Astrocyte (in vitro differentiated cells and primary cell): ENCODE measurements around the gene STX16. TPM values are rescaled to one million over a fixed set of nuclear protein-coding genes. Genes with fewer than 3 reads are reported as not detected.

Experiments
- DNase-seq: peaks from one replicate; pipeline ENCODE4 v3.0.0-alpha.2; 2010; ENCODE audit warnings: low read depth
- FAIRE-seq: peaks from 2 replicates; lab custom pipeline; 2011; peaks lifted over from hg19 to GRCh38; lab: Jason Lieb, UNC
- H2AFZ ChIP-seq: 2 replicates; pipeline ENCODE4 v1.6.0; 2012; ENCODE audit warnings: low read depth, low read length, inconsistent platforms
- H3K27ac ChIP-seq: 2 replicates; pipeline ENCODE4 v1.5.1; 2011; ENCODE audit warnings: low read depth, low read length, inconsistent platforms
- H3K27me3 ChIP-seq: 2 replicates; pipeline ENCODE4 v1.6.0; 2011; ENCODE audit warnings: low read length, inconsistent platforms; ENCODE audit not compliant: insufficient read depth
- H3K36me3 ChIP-seq: 2 replicates; pipeline ENCODE4 v1.5.1; 2011; ENCODE audit warnings: low read length, inconsistent platforms; ENCODE audit not compliant: insufficient read depth
- H3K4me1 ChIP-seq: 2 replicates; pipeline ENCODE4 v1.5.1; 2011; ENCODE audit warnings: low read length, inconsistent platforms; ENCODE audit not compliant: insufficient read depth
- H3K4me2 ChIP-seq: 2 replicates; pipeline ENCODE4 v1.6.0; 2012; ENCODE audit warnings: low read length, inconsistent platforms
- H3K4me3 ChIP-seq: 2 replicates; pipeline ENCODE4 v1.5.1; 2011; ENCODE audit warnings: low read depth, mild to moderate bottlenecking, low read length, inconsistent platforms; ENCODE audit not compliant: insufficient read depth
- H3K79me2 ChIP-seq: 2 replicates; pipeline ENCODE4 v1.6.0; 2012; ENCODE audit warnings: mild to moderate bottlenecking, low read length, inconsistent platforms; ENCODE audit not compliant: insufficient read depth
- H3K9ac ChIP-seq: 2 replicates; pipeline ENCODE4 v1.6.0; 2012; ENCODE audit warnings: mild to moderate bottlenecking, low read length, inconsistent platforms
- H3K9me3 ChIP-seq: 2 replicates; pipeline ENCODE4 v1.5.1; 2012; ENCODE audit warnings: low read depth, mild to moderate bottlenecking, low read length, inconsistent platforms; ENCODE audit not compliant: insufficient read depth
- H4K20me1 ChIP-seq: 2 replicates; pipeline ENCODE4 v1.6.0; 2012; ENCODE audit warnings: low read length, inconsistent platforms; ENCODE audit not compliant: insufficient read depth
- H3K27ac Mint-ChIP-seq: one replicate; pipeline ENCODE4 v1.8.0; 2021; ENCODE audit warnings: mild to moderate bottlenecking, mixed read lengths; ENCODE audit not compliant: unreplicated experiment
- H3K27me3 Mint-ChIP-seq: one replicate; pipeline ENCODE4 v1.8.0; 2021; ENCODE audit warnings: low read depth, mixed read lengths; ENCODE audit not compliant: unreplicated experiment
- H3K36me3 Mint-ChIP-seq: one replicate; pipeline ENCODE4 v1.8.0; 2021; ENCODE audit warnings: low read depth, mixed read lengths; ENCODE audit not compliant: unreplicated experiment
- H3K4me1 Mint-ChIP-seq: one replicate; pipeline ENCODE4 v1.8.0; 2021; ENCODE audit warnings: low read depth, mixed read lengths; ENCODE audit not compliant: unreplicated experiment
- H3K4me3 Mint-ChIP-seq: one replicate; pipeline ENCODE4 v1.8.0; 2021; ENCODE audit warnings: mild to moderate bottlenecking, moderate library complexity, mixed read lengths; ENCODE audit not compliant: unreplicated experiment
- H3K9me3 Mint-ChIP-seq: one replicate; pipeline ENCODE4 v1.8.0; 2021; ENCODE audit warnings: mild to moderate bottlenecking, mixed read lengths; ENCODE audit not compliant: unreplicated experiment
- EZH2 ChIP-seq: IDR thresholded peaks from 2 replicates; pipeline ENCODE4 v1.6.1; 2012; ENCODE audit warnings: mild to moderate bottlenecking, low read length, inconsistent platforms; ENCODE audit not compliant: insufficient read depth
- total RNA-seq: library from RNA; stranded (reverse); gene quantifications from 2 replicates; pipeline ENCODE4 v1.2.1, GENCODE V29; 2021
- TF ChIP-seq, protein P1 (sequence below): IDR thresholded peaks from 2 replicates; pipeline ENCODE4 v1.5.1; 2011; ENCODE audit warnings: low read depth, mild to moderate bottlenecking, inconsistent platforms, low read length, moderate library complexity; ENCODE audit not compliant: insufficient read depth

Gene STX16
- total RNA-seq, 1 donor from 2014 or later, result 59.3 TPM

DNA sequence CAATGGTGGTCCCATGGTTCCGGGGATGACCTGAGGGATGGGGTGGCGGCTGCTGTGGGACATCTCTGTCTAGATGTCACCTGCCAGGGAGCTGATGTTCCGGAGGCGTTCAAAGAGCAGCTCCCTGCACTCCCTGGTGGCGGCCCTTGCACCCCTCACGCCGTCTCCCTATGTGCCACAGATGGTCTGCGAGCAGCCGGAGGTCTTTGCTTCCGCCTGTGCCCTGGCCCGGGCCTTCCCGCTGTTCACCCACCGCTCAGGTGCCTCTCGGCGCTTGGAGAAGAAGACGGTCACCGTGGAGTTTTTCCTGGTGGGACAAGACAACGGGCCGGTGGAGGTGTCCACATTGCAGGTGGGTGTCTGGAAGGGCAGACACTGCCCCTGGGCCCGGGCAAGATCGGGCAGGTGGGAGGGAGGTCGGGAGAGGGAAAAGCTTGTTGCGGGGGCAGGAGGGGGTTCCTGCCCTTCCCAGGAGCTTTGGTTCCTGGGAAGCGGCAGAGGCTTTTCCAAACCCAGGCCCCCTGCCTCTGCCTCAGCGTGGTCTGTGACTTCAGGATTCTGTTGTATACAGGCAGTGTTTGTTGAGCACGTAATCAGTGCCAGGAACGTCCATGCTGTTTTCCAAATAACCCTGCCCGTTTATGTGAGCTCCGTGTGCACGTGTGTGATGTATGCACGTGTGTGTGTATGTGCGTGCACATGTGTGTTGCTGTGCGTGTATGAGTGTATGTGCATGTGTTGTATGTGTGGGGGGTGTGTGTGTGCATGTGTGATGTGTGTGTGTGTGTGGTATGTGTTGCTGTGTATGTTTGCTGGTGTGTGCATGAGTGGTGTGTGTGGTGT is 43.4 kb downstream of the STX16 start:
- no peak for FAIRE-seq

GRCh38 chr20:58695084-58695722 is 44.1 kb downstream of the STX16 start:
- H3K36me3 ChIP-seq, result peaks cover 2% of the 10 kb centered on the region
- no peaks in the 10 kb centered on the region for H3K9me3 Mint-ChIP-seq
- no peaks in the 10 kb centered on the region for H3K27me3 ChIP-seq
- peaks cover 20% of the 10 kb centered on the region for H3K79me2 ChIP-seq
- no peaks in the 10 kb centered on the region for H3K9me3 ChIP-seq
- peak overlapping the region; percentile 53 for H3K4me2 ChIP-seq
- peaks cover 15% of the 10 kb centered on the region for H3K4me1 ChIP-seq
- no peak overlapping the region for H3K4me3 ChIP-seq
- H3K36me3 Mint-ChIP-seq, result peaks cover 10% of the 10 kb centered on the region
- H3K4me3 Mint-ChIP-seq, result no peak overlapping the region
- H3K4me1 Mint-ChIP-seq, result peaks cover 6% of the 10 kb centered on the region
- peaks cover 4% of the 10 kb centered on the region for H3K27me3 Mint-ChIP-seq
- no peak overlapping the region for H3K27ac Mint-ChIP-seq
- peaks cover 9% of the 10 kb centered on the region for H4K20me1 ChIP-seq
- no peak overlapping the region for H3K9ac ChIP-seq
- no peak for DNase-seq
- no peak overlapping the region for H2AFZ ChIP-seq
- H3K27ac ChIP-seq, result no peak overlapping the region
- TF ChIP-seq, protein P1, sequence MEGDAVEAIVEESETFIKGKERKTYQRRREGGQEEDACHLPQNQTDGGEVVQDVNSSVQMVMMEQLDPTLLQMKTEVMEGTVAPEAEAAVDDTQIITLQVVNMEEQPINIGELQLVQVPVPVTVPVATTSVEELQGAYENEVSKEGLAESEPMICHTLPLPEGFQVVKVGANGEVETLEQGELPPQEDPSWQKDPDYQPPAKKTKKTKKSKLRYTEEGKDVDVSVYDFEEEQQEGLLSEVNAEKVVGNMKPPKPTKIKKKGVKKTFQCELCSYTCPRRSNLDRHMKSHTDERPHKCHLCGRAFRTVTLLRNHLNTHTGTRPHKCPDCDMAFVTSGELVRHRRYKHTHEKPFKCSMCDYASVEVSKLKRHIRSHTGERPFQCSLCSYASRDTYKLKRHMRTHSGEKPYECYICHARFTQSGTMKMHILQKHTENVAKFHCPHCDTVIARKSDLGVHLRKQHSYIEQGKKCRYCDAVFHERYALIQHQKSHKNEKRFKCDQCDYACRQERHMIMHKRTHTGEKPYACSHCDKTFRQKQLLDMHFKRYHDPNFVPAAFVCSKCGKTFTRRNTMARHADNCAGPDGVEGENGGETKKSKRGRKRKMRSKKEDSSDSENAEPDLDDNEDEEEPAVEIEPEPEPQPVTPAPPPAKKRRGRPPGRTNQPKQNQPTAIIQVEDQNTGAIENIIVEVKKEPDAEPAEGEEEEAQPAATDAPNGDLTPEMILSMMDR, result no peak
- TF ChIP-seq EZH2, result no peak
- peak; percentile 80 for FAIRE-seq

More for the DNA sequence above, 43.4 kb downstream of the STX16 start:
- peaks cover 4% of the 10 kb centered on the region for H3K27me3 Mint-ChIP-seq
- H3K4me2 ChIP-seq, result peak overlapping the region; percentile 87
- no peak overlapping the region for H3K27ac ChIP-seq
- H3K27ac Mint-ChIP-seq, result no peak overlapping the region
- no peak for DNase-seq
- peaks cover 9% of the 10 kb centered on the region for H3K36me3 Mint-ChIP-seq
- H3K9ac ChIP-seq, result no peak overlapping the region
- H3K4me1 ChIP-seq, result peaks cover 15% of the 10 kb centered on the region
- H3K9me3 ChIP-seq, result no peaks in the 10 kb centered on the region
- H2AFZ ChIP-seq, result no peak overlapping the region
- no peaks in the 10 kb centered on the region for H3K36me3 ChIP-seq
- H4K20me1 ChIP-seq, result peaks cover 6% of the 10 kb centered on the region
- H3K79me2 ChIP-seq, result peaks cover 20% of the 10 kb centered on the region
- H3K4me3 Mint-ChIP-seq, result peak overlapping the region; percentile 24
- H3K27me3 ChIP-seq, result no peaks in the 10 kb centered on the region
- H3K9me3 Mint-ChIP-seq, result no peaks in the 10 kb centered on the region
- H3K4me1 Mint-ChIP-seq, result peaks cover 6% of the 10 kb centered on the region
- peak overlapping the region; percentile 17 for H3K4me3 ChIP-seq
- no peak for TF ChIP-seq EZH2
- TF ChIP-seq, protein P1, result no peak
